DMS114 treated with DMSO at 0.1 percent for 48 hours (cell line): ENCODE data around the gene EBF3.

ENCODE experiments used
- DNase-seq: peaks from one replicate; lab custom pipeline; 2025; ENCODE audit not compliant: unreplicated experiment; lab: John Stamatoyannopoulos, UW

Gene EBF3

GRCh38 chr10:129842031-129842430 is 122.0 kb downstream of the EBF3 start:
- no peak for DNase-seq

- DNase-seq = no peak
Observed at GRCh38 chr10:129841590-129841989, 122.5 kb downstream of the EBF3 start.

- no peak for DNase-seq
Observed at GRCh38 chr10:129841071-129841470, 123.0 kb downstream of the EBF3 start.

- DNase-seq = no peak
Observed at GRCh38 chr10:129840196-129840590, 123.9 kb downstream of the EBF3 start.

GRCh38 chr10:129839285-129840195 is 124.5 kb downstream of the EBF3 start:
- no peak for DNase-seq

GRCh38 chr10:129838794-129839193 is 125.3 kb downstream of the EBF3 start:
- no peak for DNase-seq

GRCh38 chr10:129837909-129838582 is 126.0 kb downstream of the EBF3 start:
- no peak for DNase-seq

GRCh38 chr10:129836253-129836652 is 127.8 kb downstream of the EBF3 start:
- DNase-seq = no peak

- no peak for DNase-seq
Observed at GRCh38 chr10:129833994-129834739, 129.9 kb downstream of the EBF3 start.

- no peak for DNase-seq
Observed at GRCh38 chr10:129833468-129833950, 130.6 kb downstream of the EBF3 start.

- DNase-seq = no peak
Observed at GRCh38 chr10:129832573-129833467, 131.3 kb downstream of the EBF3 start.

GRCh38 chr10:129831150-129831549 is 132.9 kb downstream of the EBF3 start:
- DNase-seq = no peak

GRCh38 chr10:129825826-129826225 is 138.2 kb downstream of the EBF3 start:
- no peak for DNase-seq

GRCh38 chr10:129825221-129825620 is 138.9 kb downstream of the EBF3 start:
- no peak for DNase-seq

GRCh38 chr10:129820451-129820850 is 143.6 kb downstream of the EBF3 start:
- DNase-seq = no peak

- DNase-seq = no peak
Observed at GRCh38 chr10:129816656-129817045, 147.4 kb downstream of the EBF3 start.

- DNase-seq = no peak
Observed at GRCh38 chr10:129815898-129816655, 148.0 kb downstream of the EBF3 start.

GRCh38 chr10:129814681-129815646 is 149.1 kb downstream of the EBF3 start:
- DNase-seq = no peak

- no peak for DNase-seq
Observed at GRCh38 chr10:129812398-129812797, 151.7 kb downstream of the EBF3 start.
